Neutrophil (primary cell): ENCODE measurements around the gene MVB12A.

Experiments
- H3K27ac ChIP-seq: fragments of 200-600 bp; sonication (generic); 2 replicates; pipeline ENCODE4 v1.5.1; 2016; ENCODE audit warnings: mild to moderate bottlenecking, moderate library complexity
- H3K27me3 ChIP-seq: fragments of 200-600 bp; sonication (generic); 2 replicates; pipeline ENCODE4 v1.6.0; 2016; ENCODE audit warnings: mild to moderate bottlenecking
- H3K36me3 ChIP-seq: fragments of 200-600 bp; sonication (generic); 2 replicates; pipeline ENCODE4 v1.5.1; 2017
- H3K4me1 ChIP-seq, 2 experiments: fragments of 200-600 bp in 1 of 2; sonication (generic) in 1 of 2; 1 replicate in 1 of 2; 2 replicates in 1 of 2; pipeline versions ENCODE4 v1.5.1 to v1.6.1; 2013 to 2016; ENCODE audit warnings: low read depth in 1 of 2, low read length in 1 of 2, mild to moderate bottlenecking in 1 of 2, moderate library complexity in 1 of 2; ENCODE audit not compliant: control insufficient read depth in 1 of 2, insufficient read depth in 1 of 2
- H3K4me3 ChIP-seq, 2 experiments: fragments of 200-600 bp in 1 of 2; sonication (generic) in 1 of 2; 1 replicate in 1 of 2; 2 replicates in 1 of 2; pipeline ENCODE4 v1.5.1; 2013 to 2016; ENCODE audit warnings: low read depth in 1 of 2, low read length in 1 of 2, mild to moderate bottlenecking in 1 of 2, moderate library complexity in 1 of 2
- H3K9me3 ChIP-seq: fragments of 200-600 bp; sonication (generic); 2 replicates; pipeline ENCODE4 v1.5.1; 2016
- CTCF ChIP-seq: fragments of 200-600 bp; sonication (generic); IDR thresholded peaks from 2 replicates; pipeline ENCODE4 v1.5.1; 2016; ENCODE audit warnings: antibody characterized with exemption

Gene MVB12A

GRCh38 chr19:17393002-17393401 is 26.8 kb upstream of the MVB12A start:
- Histone ChIP-seq H3K27ac (no peak overlapping the region), H3K4me3 (no peak overlapping the region), H3K36me3 (peaks cover 8% of the 10 kb centered on the region), H3K4me1 (peaks cover 23 to 26% of the 10 kb centered on the region in 2 experiments), H3K9me3 (no peaks in the 10 kb centered on the region), H3K27me3 (peaks cover 52% of the 10 kb centered on the region)
- TF ChIP-seq CTCF, result no peak

DNA sequence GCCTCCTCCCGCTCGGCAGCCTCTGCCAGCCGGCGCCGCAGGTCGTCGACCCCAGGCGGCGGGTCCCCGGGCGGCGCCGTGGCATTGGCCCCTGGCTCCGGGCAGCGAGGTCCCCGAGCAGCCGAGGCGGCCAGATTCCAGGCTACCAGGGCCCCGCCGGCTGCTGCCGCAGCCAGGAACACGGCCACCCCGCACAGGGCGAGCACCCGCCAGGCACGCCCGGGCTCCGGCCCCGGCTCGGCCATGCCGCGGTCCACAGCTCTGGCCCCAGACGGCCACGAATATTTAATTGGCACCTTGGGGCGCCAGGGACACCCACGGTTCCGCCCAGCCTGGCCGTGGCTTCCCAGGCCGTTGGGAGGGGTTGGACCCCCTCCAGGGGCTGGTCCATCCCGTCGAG is 25.9 kb upstream of the MVB12A start, which contains the start of gene CCDC194:
CCDC194 (minus strand) TSS at position 283 of the 400 bp plus-strand sequence; CDS start at position 245, 38 bp downstream.
- Histone ChIP-seq H3K4me1 (peaks cover 23 to 26% of the 10 kb centered on the region in 2 experiments), H3K4me3 (no peak within 1 kb of the TSS), H3K9me3 (no peaks in the 10 kb centered on the region), H3K27me3 (peaks cover 43% of the 10 kb centered on the region), H3K27ac (peak within 1 kb of the TSS; percentile 5), H3K36me3 (peaks cover 8% of the 10 kb centered on the region)
- no peak for TF ChIP-seq CTCF

- no peaks in the 10 kb centered on the region for H3K9me3 ChIP-seq
- H3K36me3 ChIP-seq, result peaks cover 8% of the 10 kb centered on the region
- peaks cover 23 to 26% of the 10 kb centered on the region in 2 experiments for H3K4me1 ChIP-seq
- peak overlapping the region; percentile 5 for H3K27ac ChIP-seq
- no peak overlapping the region for H3K4me3 ChIP-seq
- H3K27me3 ChIP-seq, result peaks cover 32% of the 10 kb centered on the region
- TF ChIP-seq CTCF, result peak; percentile 85
Observed at GRCh38 chr19:17394891-17395415, 24.9 kb upstream of the MVB12A start.

DNA sequence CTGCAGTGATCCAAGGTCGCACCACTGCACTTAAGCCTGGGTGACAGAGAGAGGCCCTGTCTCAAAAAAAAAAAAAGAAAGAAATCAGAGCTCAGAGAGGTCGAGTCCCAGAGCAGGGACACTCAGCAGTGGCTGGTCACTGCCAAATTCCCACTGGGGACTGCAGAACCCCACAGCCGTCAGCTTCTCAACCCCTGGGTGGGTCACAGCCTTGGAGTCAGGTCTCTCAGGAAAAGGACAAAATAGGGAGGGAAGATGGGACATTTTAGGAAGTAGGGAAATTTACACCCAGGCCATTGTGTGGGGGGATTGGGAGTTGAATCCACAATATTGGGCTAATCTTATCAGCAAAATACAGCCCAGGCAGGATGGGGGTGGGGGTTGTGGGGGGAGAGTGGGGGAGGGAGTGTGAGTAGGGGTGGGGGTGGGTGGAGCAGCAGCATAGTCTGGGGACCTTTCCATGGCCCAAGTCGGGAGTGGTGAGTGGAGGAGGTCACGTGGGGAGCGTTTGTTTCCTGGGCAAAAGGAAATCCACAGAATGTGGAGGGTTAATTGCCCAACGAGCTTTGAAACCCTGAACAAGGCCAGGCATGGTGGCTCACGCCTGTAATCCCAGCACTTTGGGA is 20.8 kb upstream of the MVB12A start:
- no peak for TF ChIP-seq CTCF
- H3K4me3 ChIP-seq, result no peak overlapping the region
- no peaks in the 10 kb centered on the region for H3K27me3 ChIP-seq
- H3K27ac ChIP-seq, result no peak overlapping the region
- H3K36me3 ChIP-seq, result peaks cover 16% of the 10 kb centered on the region
- H3K4me1 ChIP-seq, result peaks cover 7 to 14% of the 10 kb centered on the region in 2 experiments
- no peaks in the 10 kb centered on the region for H3K9me3 ChIP-seq

DNA sequence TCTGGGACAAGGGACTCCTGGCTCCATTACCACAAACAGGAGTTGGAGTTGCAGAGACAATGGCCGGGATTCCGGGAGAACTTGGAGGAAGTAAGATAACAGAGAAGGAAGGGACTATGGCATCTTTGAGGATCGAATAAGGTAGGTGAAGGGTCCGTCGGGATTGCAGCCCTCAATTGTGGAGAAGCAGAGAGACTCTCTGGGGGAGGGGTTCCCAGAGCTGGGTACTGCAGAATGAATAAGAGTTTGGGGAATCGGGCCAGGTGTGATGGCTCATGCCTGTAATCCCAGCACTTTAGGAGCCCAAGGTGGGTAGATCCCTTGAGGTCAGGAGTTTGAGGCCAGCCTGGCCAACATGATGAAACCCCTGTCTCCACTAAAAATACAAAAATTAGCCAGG is 18.2 kb upstream of the MVB12A start:
- Histone ChIP-seq H3K4me3 (no peak overlapping the region), H3K27me3 (no peaks in the 10 kb centered on the region), H3K4me1 (peaks cover 23 to 33% of the 10 kb centered on the region in 2 experiments), H3K27ac (no peak overlapping the region), H3K9me3 (no peaks in the 10 kb centered on the region), H3K36me3 (peaks cover 16% of the 10 kb centered on the region)
- TF ChIP-seq CTCF, result no peak
